AG10803 (cell line): ENCODE data around the gene ZNF296.

Experiments
- DNase-seq: peaks from one replicate; pipeline ENCODE4 v3.0.0; 2010; ENCODE audit warnings: low read depth
- H3K4me3 ChIP-seq: 2 replicates; pipeline ENCODE4 v1.5.1; 2011; ENCODE audit warnings: mild to moderate bottlenecking, low read length, control low read depth
- CTCF ChIP-seq: conservative IDR thresholded peaks from 2 replicates; pipeline ENCODE4 v1.5.1; 2011; ENCODE audit warnings: mild to moderate bottlenecking, low read length, control low read depth, inconsistent platforms

The ZNF296 gene

GRCh38 chr19:45032421-45032820 is 43.9 kb downstream of the ZNF296 start:
- DNase-seq = no peak
- no peak overlapping the region for H3K4me3 ChIP-seq

GRCh38 chr19:45030825-45031224 is 45.5 kb downstream of the ZNF296 start:
- DNase-seq = no peak
- no peak for TF ChIP-seq CTCF
- H3K4me3 ChIP-seq = no peak overlapping the region

More at GRCh38 chr19:45032421-45032820, 43.9 kb downstream of the ZNF296 start:
- no peak for TF ChIP-seq CTCF

- no peak for DNase-seq
- no peak overlapping the region for H3K4me3 ChIP-seq
- no peak for TF ChIP-seq CTCF
Measured at GRCh38 chr19:45027371-45027770, 48.9 kb downstream of the ZNF296 start.

GRCh38 chr19:45025264-45025663 is 51.0 kb downstream of the ZNF296 start:
- DNase-seq = no peak
- TF ChIP-seq CTCF = no peak
- H3K4me3 ChIP-seq = no peak overlapping the region

GRCh38 chr19:45023048-45023447 is 53.2 kb downstream of the ZNF296 start:
- DNase-seq = no peak
- no peak for TF ChIP-seq CTCF
- no peak overlapping the region for H3K4me3 ChIP-seq

GRCh38 chr19:45021971-45022370 is 54.3 kb downstream of the ZNF296 start:
- no peak for DNase-seq
- no peak overlapping the region for H3K4me3 ChIP-seq
- TF ChIP-seq CTCF = no peak
